OCI-LY1 (cell line): ENCODE results near the gene CCL16.

Experiments used
- EZH2 ChIP-seq: fragments of 200-600 bp; sonication (generic), shearing (Covaris generic); IDR thresholded peaks from 2 replicates; pipeline ENCODE4 v1.8.0; 2017; ENCODE audit warnings: borderline replicate concordance, mixed run types, mild to moderate bottlenecking, antibody characterized with exemption, low read length, moderate library complexity, mixed read lengths
- TF ChIP-seq, protein P1 (sequence below): fragments of 200-600 bp; sonication (generic), shearing (Covaris generic); IDR thresholded peaks from 2 replicates; pipeline ENCODE4 v1.5.1; 2017; ENCODE audit warnings: mild to moderate bottlenecking, antibody characterized with exemption, low read length, moderate library complexity, mixed read lengths

- TF ChIP-seq, protein P1, sequence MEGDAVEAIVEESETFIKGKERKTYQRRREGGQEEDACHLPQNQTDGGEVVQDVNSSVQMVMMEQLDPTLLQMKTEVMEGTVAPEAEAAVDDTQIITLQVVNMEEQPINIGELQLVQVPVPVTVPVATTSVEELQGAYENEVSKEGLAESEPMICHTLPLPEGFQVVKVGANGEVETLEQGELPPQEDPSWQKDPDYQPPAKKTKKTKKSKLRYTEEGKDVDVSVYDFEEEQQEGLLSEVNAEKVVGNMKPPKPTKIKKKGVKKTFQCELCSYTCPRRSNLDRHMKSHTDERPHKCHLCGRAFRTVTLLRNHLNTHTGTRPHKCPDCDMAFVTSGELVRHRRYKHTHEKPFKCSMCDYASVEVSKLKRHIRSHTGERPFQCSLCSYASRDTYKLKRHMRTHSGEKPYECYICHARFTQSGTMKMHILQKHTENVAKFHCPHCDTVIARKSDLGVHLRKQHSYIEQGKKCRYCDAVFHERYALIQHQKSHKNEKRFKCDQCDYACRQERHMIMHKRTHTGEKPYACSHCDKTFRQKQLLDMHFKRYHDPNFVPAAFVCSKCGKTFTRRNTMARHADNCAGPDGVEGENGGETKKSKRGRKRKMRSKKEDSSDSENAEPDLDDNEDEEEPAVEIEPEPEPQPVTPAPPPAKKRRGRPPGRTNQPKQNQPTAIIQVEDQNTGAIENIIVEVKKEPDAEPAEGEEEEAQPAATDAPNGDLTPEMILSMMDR = no peak
- TF ChIP-seq EZH2 = no peak
Observed at GRCh38 chr17:36024106-36024869, 43.0 kb upstream of the CCL16 start.
